HFF-Myc (cell line): ENCODE measurements around the gene NFKBIA.

Source experiments
- DNase-seq: peaks from one replicate; pipeline ENCODE4 v3.0.0-alpha.2; 2011; ENCODE audit warnings: low read depth; ENCODE audit errors: extremely low read depth
- H3K4me3 ChIP-seq: replicated peaks from 2 replicates; pipeline ENCODE4 v1.5.1; 2011; ENCODE audit warnings: low read depth, mild to moderate bottlenecking, control low read depth, low read length
- TF ChIP-seq, protein P1 (sequence below): IDR thresholded peaks from 2 replicates; pipeline ENCODE4 v1.5.1; 2012; ENCODE audit warnings: mild to moderate bottlenecking, low read depth, low read length, control low read depth; ENCODE audit errors: missing control alignments

NFKBIA gene

DNA sequence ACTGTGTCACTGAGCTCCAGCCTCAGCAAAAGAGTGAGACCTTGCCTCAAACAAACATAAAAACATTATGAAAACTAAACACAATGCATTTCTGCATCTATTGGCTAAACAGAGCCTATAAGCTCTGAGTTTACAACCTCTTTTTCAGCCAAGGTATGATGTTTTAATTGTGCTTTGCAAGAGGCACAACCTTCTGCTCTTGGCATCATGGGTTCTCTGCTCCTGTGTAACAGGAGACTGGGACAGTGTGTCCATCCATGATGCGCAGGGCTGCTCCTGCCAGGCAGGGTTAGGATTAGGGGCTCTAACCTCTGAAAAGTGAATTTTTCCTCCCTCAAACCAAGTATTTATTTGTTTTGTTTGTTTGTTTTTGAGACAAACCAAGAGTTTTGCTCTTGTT lies 5.0 kb upstream of the NFKBIA start:
- TF ChIP-seq, protein P1, sequence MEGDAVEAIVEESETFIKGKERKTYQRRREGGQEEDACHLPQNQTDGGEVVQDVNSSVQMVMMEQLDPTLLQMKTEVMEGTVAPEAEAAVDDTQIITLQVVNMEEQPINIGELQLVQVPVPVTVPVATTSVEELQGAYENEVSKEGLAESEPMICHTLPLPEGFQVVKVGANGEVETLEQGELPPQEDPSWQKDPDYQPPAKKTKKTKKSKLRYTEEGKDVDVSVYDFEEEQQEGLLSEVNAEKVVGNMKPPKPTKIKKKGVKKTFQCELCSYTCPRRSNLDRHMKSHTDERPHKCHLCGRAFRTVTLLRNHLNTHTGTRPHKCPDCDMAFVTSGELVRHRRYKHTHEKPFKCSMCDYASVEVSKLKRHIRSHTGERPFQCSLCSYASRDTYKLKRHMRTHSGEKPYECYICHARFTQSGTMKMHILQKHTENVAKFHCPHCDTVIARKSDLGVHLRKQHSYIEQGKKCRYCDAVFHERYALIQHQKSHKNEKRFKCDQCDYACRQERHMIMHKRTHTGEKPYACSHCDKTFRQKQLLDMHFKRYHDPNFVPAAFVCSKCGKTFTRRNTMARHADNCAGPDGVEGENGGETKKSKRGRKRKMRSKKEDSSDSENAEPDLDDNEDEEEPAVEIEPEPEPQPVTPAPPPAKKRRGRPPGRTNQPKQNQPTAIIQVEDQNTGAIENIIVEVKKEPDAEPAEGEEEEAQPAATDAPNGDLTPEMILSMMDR: no peak
- no peak for DNase-seq
- H3K4me3 ChIP-seq: no peak overlapping the region

DNA sequence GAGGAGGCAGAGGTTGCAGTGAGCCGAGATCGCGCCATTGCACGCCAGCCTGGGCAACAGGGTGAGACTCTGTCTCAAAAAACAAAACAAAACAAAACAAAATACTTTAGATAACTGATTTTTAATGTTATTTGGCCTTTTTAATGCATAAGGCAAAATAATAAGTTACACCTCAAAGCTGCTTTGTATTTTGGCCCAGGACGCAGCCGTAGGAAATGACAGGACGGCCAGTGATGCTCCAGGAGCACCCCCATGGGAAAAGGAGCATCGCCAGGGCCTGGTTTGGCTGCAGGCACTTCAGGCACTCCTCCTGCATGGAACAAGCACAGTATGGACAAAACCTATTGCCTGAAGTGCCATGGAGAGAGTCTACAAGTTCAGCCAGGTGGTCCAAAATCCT lies 3.5 kb upstream of the NFKBIA start:
- no peak overlapping the region for H3K4me3 ChIP-seq
- DNase-seq: no peak
- TF ChIP-seq, protein P1: no peak

DNA sequence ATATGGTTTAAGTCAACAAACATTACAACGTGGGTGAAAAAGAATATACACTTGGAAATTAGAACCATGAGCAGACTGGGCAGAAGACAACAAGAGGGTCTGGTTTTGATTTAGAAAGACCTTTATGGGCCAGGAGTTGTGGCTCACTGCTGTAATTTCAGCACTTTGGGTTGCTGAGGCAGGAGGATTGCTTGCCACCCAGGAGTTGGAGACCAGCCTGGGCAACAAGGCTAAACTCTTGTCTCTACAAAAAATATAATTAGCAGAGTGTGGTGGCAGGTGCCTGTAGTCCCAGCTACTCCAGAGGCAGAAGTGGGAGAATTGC lies 2.7 kb upstream of the NFKBIA start:
- DNase-seq: no peak
- H3K4me3 ChIP-seq: no peak overlapping the region
- TF ChIP-seq, protein P1: no peak

DNA sequence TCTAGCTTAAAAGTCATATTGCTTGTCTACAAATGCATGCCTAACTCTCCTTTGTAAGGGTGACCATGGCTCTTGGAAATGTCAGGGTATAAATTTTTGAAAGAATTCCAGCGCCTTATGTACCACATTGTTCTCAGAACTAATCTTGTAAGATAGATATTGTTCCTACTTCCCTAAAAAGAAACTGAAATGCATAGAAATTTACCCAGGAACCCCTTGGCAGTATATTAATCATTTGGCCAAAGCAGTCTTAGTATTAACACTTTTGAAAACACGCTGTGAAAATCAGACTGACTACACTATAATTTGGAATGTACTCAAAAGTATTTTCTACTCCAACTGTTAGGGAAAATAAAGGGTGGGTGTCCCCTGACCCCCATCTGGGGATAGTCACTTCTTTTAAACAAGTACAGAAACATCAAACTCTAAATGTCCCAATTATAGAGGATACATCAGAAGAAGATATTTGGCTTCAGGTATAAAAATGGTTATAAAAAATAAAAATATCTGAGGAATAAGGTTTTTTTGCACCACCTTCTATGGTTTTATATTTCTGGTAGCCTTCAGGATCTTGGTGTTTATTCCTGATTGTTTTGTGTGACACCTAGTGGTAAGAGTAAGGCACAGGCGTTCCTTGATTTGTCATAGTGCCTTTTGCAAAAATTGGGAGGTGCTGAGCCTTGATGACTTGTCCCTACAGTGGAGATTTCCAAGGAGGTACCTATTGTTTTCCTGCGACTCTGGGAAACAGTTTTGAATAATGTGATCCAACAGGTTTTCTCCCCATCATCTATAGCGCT lies 2.2 kb upstream of the NFKBIA start:
- TF ChIP-seq, protein P1: peak; percentile 73
- H3K4me3 ChIP-seq: no peak overlapping the region
- no peak for DNase-seq

DNA sequence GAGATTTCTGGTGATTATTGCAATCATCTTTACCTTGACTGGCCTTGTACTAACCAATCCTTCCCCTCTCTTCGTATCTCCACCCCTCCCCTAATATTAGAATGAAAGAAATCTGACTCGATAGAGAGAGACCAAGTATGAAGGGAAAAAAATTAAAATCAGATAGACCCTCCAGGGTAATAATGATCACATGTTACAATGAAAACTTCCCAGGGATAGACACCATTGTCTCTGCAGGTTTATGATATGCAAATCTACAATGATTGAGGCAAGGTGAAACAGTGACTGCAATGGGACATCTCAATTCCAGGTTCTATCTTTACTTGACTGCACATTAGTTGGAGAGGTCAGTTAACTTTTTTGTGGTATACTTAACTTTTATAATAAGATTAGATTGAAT lies 1.5 kb upstream of the NFKBIA start:
- TF ChIP-seq, protein P1: no peak
- no peak overlapping the region for H3K4me3 ChIP-seq
- no peak for DNase-seq

DNA sequence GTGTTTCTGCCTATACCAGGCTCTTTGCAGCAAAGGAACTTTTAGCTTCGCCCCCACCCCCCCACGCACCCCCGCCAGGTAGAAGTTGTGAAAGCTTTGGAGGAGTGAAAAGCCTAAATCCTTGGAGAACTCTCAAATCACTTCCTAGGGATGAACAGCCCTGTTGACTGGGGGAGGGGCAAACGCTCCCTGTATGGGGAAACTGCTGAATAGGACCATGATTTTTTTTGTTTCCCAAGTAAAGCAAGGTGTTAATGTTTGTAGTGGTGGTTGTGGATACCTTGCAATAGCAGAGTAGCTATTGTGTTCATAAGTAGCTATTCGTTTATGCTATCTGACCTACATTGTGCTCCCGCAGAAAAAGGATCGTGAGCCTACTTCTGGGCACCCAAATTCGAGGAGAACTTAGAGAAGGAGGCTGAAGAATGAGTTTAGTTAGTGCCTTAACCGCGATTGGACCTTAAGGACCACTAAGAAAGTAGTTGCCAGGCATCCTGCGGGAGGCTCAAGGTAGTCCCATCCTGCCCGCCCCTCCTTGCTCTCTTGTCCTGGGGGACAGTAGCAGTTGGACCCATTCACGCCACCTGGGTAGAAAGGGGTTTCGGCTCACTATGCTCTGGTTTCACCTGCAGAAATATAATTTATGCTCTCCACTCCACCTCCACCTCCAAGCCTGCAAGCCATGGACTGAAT lies 901 bp upstream of the NFKBIA start:
- peak overlapping the region; percentile 65 for H3K4me3 ChIP-seq
- TF ChIP-seq, protein P1: no peak
- DNase-seq: no peak
